Panc1 (cell line): Measurements from ENCODE around the gene CADM1. TPM values are rescaled to one million over a fixed set of nuclear protein-coding genes. Genes with fewer than 3 reads are reported as not detected.

Source experiments
- ATAC-seq: fragments of 200-7000 bp; cut with Tn5 transposase; 2 replicates; pipeline ENCODE4 v1.9.1; 2020; ENCODE audit warnings: mild to moderate bottlenecking, moderate library complexity
- BruUV-seq: library from RNA; stranded (reverse); fragments of 400-500 nt; replicated peaks from 2 replicates; lab custom pipeline; 2021; lab: Mats Ljungman, UMichigan
- CTCF ChIA-PET: fragments of 300-600 bp; sonication (Branson Sonifier 250); formaldehyde crosslinking; loops from one replicate; lab custom pipeline; 2022; ENCODE audit warnings: antibody characterized with exemption; lab: Charles Lee
- POLR2A ChIA-PET: fragments of 300-600 bp; sonication (Branson Sonifier 250); formaldehyde crosslinking; loops from one replicate; lab custom pipeline; 2022; ENCODE audit warnings: antibody characterized with exemption; lab: Charles Lee
- DNase-seq: peaks from one replicate; pipeline ENCODE4 v3.0.0-alpha.2; 2010; ENCODE audit warnings: low read depth, low spot score
- H3K27ac ChIP-seq: 2 replicates; pipeline ENCODE4 v1.5.1; 2011; ENCODE audit warnings: mild to moderate bottlenecking, low read length, inconsistent platforms
- H3K27me3 ChIP-seq: fragments of 200-500 bp; sonication (Bioruptor generic); 2 replicates; pipeline ENCODE4 v1.6.0; 2014; ENCODE audit warnings: low read length, inconsistent platforms; ENCODE audit not compliant: control insufficient read depth, insufficient read depth
- H3K36me3 ChIP-seq: fragments of 200-500 bp; sonication (Bioruptor generic); 2 replicates; pipeline ENCODE4 v1.5.1; 2014; ENCODE audit warnings: inconsistent platforms, mild to moderate bottlenecking, low read length, moderate library complexity; ENCODE audit not compliant: control insufficient read depth, insufficient read depth
- H3K4me1 ChIP-seq: 2 replicates; pipeline ENCODE4 v1.5.1; 2011; ENCODE audit warnings: inconsistent platforms, mild to moderate bottlenecking, low read length, moderate library complexity; ENCODE audit not compliant: control insufficient read depth, insufficient read depth
- H3K4me3 ChIP-seq, 2 experiments: 2 replicates each; pipeline ENCODE4 v1.5.1; 2011 to 2012; ENCODE audit warnings: low read depth in 2 of 2, low read length in 2 of 2, mild to moderate bottlenecking in 2 of 2, inconsistent platforms in 1 of 2, moderate library complexity in 1 of 2
- H3K9me3 ChIP-seq: fragments of 200-500 bp; sonication (Bioruptor generic); 2 replicates; pipeline ENCODE4 v1.5.1; 2014; ENCODE audit warnings: low read depth, mild to moderate bottlenecking, inconsistent platforms, low read length, moderate library complexity; ENCODE audit not compliant: control insufficient read depth, insufficient read depth
- POLR2AphosphoS5 ChIP-seq: IDR thresholded peaks from 2 replicates; pipeline ENCODE4 v1.6.1; 2012; ENCODE audit warnings: mild to moderate bottlenecking, low read depth, low read length, moderate library complexity
- SIN3A ChIP-seq: IDR thresholded peaks from 2 replicates; pipeline ENCODE4 v1.6.1; 2012; ENCODE audit warnings: low read depth, mild to moderate bottlenecking, low read length, moderate library complexity, borderline replicate concordance; ENCODE audit not compliant: insufficient read depth
- TCF7L2 ChIP-seq: IDR thresholded peaks from 2 replicates; pipeline ENCODE4 v1.6.1; 2011; ENCODE audit warnings: mild to moderate bottlenecking, low read depth, low read length, inconsistent platforms
- in situ Hi-C: cut with HindIII; loops from 2 replicates; pipeline ENCODE4 v1.10.0; 2016; ENCODE audit warnings: low sequenced_read_pairs, low pct_unique_long_range_greater_than_20kb
- intact Hi-C: fragments of 100-400 bp; cut with micrococcal nuclease; formaldehyde crosslinking; loops from one replicate; pipeline ENCODE4 v1.10.0; 2022; ENCODE audit not compliant: unreplicated experiment
- total RNA-seq: library from RNA; stranded (reverse); gene quantifications from one replicate; pipeline ENCODE4 v1.2.1, GENCODE V29; 2021; ENCODE audit not compliant: unreplicated experiment
- TF ChIP-seq, protein P1 (sequence below), 2 experiments: IDR thresholded peaks; 2 replicates each; pipeline ENCODE4 v1.6.1; 2011 to 2012; ENCODE audit warnings: low read depth in 2 of 2, control low read depth in 1 of 2, low read length in 1 of 2, mild to moderate bottlenecking in 1 of 2, moderate library complexity in 1 of 2; ENCODE audit not compliant: insufficient read depth in 1 of 2
- TF ChIP-seq, protein P2 (sequence below): fragments of 450-650 bp; IDR thresholded peaks from 2 replicates; pipeline ENCODE4 v1.5.1; 2017; ENCODE audit warnings: mild to moderate bottlenecking

Gene CADM1
- total RNA-seq, 1 experiment from 2014 or later: 3.9 TPM

GRCh38 chr11:115544422-115544948 is 40.3 kb upstream of the CADM1 start:
- H3K4me3 ChIP-seq: no peak overlapping the region
- TF ChIP-seq SIN3A (no peak), POLR2AphosphoS5 (no peak), TCF7L2 (no peak)
- TF ChIP-seq, protein P1, sequence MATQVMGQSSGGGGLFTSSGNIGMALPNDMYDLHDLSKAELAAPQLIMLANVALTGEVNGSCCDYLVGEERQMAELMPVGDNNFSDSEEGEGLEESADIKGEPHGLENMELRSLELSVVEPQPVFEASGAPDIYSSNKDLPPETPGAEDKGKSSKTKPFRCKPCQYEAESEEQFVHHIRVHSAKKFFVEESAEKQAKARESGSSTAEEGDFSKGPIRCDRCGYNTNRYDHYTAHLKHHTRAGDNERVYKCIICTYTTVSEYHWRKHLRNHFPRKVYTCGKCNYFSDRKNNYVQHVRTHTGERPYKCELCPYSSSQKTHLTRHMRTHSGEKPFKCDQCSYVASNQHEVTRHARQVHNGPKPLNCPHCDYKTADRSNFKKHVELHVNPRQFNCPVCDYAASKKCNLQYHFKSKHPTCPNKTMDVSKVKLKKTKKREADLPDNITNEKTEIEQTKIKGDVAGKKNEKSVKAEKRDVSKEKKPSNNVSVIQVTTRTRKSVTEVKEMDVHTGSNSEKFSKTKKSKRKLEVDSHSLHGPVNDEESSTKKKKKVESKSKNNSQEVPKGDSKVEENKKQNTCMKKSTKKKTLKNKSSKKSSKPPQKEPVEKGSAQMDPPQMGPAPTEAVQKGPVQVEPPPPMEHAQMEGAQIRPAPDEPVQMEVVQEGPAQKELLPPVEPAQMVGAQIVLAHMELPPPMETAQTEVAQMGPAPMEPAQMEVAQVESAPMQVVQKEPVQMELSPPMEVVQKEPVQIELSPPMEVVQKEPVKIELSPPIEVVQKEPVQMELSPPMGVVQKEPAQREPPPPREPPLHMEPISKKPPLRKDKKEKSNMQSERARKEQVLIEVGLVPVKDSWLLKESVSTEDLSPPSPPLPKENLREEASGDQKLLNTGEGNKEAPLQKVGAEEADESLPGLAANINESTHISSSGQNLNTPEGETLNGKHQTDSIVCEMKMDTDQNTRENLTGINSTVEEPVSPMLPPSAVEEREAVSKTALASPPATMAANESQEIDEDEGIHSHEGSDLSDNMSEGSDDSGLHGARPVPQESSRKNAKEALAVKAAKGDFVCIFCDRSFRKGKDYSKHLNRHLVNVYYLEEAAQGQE (IDR thresholded peaks at IDR 0.05; ENCODE audit: insufficient read depth in 1 of 2, low read depth in 2 of 2, low read length in 1 of 2): no peak
- TF ChIP-seq, protein P2, sequence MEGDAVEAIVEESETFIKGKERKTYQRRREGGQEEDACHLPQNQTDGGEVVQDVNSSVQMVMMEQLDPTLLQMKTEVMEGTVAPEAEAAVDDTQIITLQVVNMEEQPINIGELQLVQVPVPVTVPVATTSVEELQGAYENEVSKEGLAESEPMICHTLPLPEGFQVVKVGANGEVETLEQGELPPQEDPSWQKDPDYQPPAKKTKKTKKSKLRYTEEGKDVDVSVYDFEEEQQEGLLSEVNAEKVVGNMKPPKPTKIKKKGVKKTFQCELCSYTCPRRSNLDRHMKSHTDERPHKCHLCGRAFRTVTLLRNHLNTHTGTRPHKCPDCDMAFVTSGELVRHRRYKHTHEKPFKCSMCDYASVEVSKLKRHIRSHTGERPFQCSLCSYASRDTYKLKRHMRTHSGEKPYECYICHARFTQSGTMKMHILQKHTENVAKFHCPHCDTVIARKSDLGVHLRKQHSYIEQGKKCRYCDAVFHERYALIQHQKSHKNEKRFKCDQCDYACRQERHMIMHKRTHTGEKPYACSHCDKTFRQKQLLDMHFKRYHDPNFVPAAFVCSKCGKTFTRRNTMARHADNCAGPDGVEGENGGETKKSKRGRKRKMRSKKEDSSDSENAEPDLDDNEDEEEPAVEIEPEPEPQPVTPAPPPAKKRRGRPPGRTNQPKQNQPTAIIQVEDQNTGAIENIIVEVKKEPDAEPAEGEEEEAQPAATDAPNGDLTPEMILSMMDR: no peak
- ATAC-seq (no peak), DNase-seq (no peak)
- intact Hi-C loops (no loop called here), in situ Hi-C loops (no loop called here)
- H3K36me3 ChIP-seq: no peaks in the 10 kb centered on the region
- H3K4me1 ChIP-seq: no peaks in the 10 kb centered on the region
- H3K27me3 ChIP-seq: no peaks in the 10 kb centered on the region
- ChIA-PET CTCF (no interaction called here), POLR2A (no interaction called here)
- no peaks in the 10 kb centered on the region for H3K9me3 ChIP-seq
- BruUV-seq: no TSS peak
- H3K27ac ChIP-seq: no peak overlapping the region

GRCh38 chr11:115541518-115541917 is 37.3 kb upstream of the CADM1 start:
- ChIA-PET CTCF (no interaction called here), POLR2A (no interaction called here)
- H3K27me3 ChIP-seq: no peaks in the 10 kb centered on the region
- no peak overlapping the region for H3K4me3 ChIP-seq
- DNase-seq: no peak
- no peak for ATAC-seq
- H3K4me1 ChIP-seq: no peaks in the 10 kb centered on the region
- intact Hi-C loops (no loop called here), in situ Hi-C loops (no loop called here)
- H3K27ac ChIP-seq: no peak overlapping the region
- no TSS peak for BruUV-seq
- no peaks in the 10 kb centered on the region for H3K9me3 ChIP-seq
- TF ChIP-seq TCF7L2 (no peak), POLR2AphosphoS5 (no peak)
- TF ChIP-seq, protein P2: no peak
- TF ChIP-seq, protein P1 (IDR thresholded peaks at IDR 0.05; ENCODE audit: insufficient read depth in 1 of 2, low read depth in 2 of 2, low read length in 1 of 2): no peak
- H3K36me3 ChIP-seq: no peaks in the 10 kb centered on the region
